Caco-2 (cell line): ENCODE data around the gene NEDD4L. TPM values are rescaled to one million over a fixed set of nuclear protein-coding genes. Genes with fewer than 3 reads are reported as not detected.

Source experiments
- BruUV-seq: library from RNA; stranded (reverse); fragments of 400-500 nt; replicated peaks from 2 replicates; lab custom pipeline; 2021; lab: Mats Ljungman, UMichigan
- CTCF ChIA-PET: fragments of 300-600 bp; sonication (Branson Sonifier 250); formaldehyde crosslinking; loops from one replicate; lab custom pipeline; 2022; ENCODE audit warnings: antibody characterized with exemption; lab: Charles Lee
- POLR2A ChIA-PET: fragments of 300-600 bp; sonication (Branson Sonifier 250); formaldehyde crosslinking; loops from one replicate; lab custom pipeline; 2022; ENCODE audit warnings: antibody characterized with exemption; lab: Charles Lee
- DNase-seq, 2 experiments: peaks; one replicate each; pipeline versions ENCODE4 v3.0.0 to v3.0.0-alpha.2; 2020 to 2022
- H3K27me3 ChIP-seq: replicated peaks from 2 replicates; pipeline ENCODE4 v1.6.0; 2011; ENCODE audit warnings: low read length; ENCODE audit not compliant: control insufficient read depth, insufficient read depth
- H3K36me3 ChIP-seq: 2 replicates; pipeline ENCODE4 v1.5.1; 2011; ENCODE audit warnings: low read length; ENCODE audit not compliant: control insufficient read depth, insufficient read depth
- H3K4me1 ChIP-seq: fragments of 250-450 bp; sonication (Bioruptor Pico); 2 replicates; pipeline ENCODE4 v1.5.1; 2020; ENCODE audit warnings: mild to moderate bottlenecking
- H3K4me3 ChIP-seq: 2 replicates; pipeline ENCODE4 v1.5.1; 2011; ENCODE audit warnings: low read depth, mild to moderate bottlenecking, control low read depth, low read length
- H3K9me3 ChIP-seq: fragments of 250-450 bp; sonication (Bioruptor Pico); 2 replicates; pipeline ENCODE4 v1.5.1; 2020; ENCODE audit warnings: mild to moderate bottlenecking, moderate library complexity
- H3K27ac Mint-ChIP-seq: one replicate; pipeline ENCODE4 v1.8.0; 2022; ENCODE audit warnings: mixed read lengths; ENCODE audit not compliant: unreplicated experiment
- H3K27me3 Mint-ChIP-seq: one replicate; pipeline ENCODE4 v1.8.0; 2022; ENCODE audit warnings: mixed read lengths; ENCODE audit not compliant: insufficient read depth, unreplicated experiment
- H3K36me3 Mint-ChIP-seq: one replicate; pipeline ENCODE4 v1.8.0; 2022; ENCODE audit warnings: mild to moderate bottlenecking, mixed read lengths; ENCODE audit not compliant: insufficient read depth, unreplicated experiment
- H3K4me1 Mint-ChIP-seq: one replicate; pipeline ENCODE4 v1.8.0; 2022; ENCODE audit warnings: low read depth, mixed read lengths; ENCODE audit not compliant: unreplicated experiment
- H3K4me3 Mint-ChIP-seq: one replicate; pipeline ENCODE4 v1.8.0; 2022; ENCODE audit warnings: mild to moderate bottlenecking, moderate library complexity, mixed read lengths; ENCODE audit not compliant: unreplicated experiment
- H3K9me3 Mint-ChIP-seq: one replicate; pipeline ENCODE4 v1.8.0; 2022; ENCODE audit warnings: mixed read lengths; ENCODE audit not compliant: unreplicated experiment
- intact Hi-C: fragments of 100-400 bp; cut with micrococcal nuclease; formaldehyde crosslinking; loops from one replicate; pipeline ENCODE4 v1.10.0; 2022; ENCODE audit not compliant: unreplicated experiment
- total RNA-seq: library from RNA; stranded (reverse); gene quantifications from 2 replicates; pipeline ENCODE4 v1.2.3, GENCODE V29; 2022
- TF ChIP-seq, protein P1 (sequence below), 2 experiments: fragments of 200-600 bp in 1 of 2; IDR thresholded peaks; 1 replicate in 1 of 2; 2 replicates in 1 of 2; pipeline versions ENCODE4 v1.5.1 to v1.8.0; 2011 to 2022; ENCODE audit warnings: antibody characterized with exemption in 1 of 2, control low read depth in 1 of 2, inconsistent platforms in 1 of 2, low read depth in 1 of 2, low read length in 1 of 2, mild to moderate bottlenecking in 1 of 2, moderate library complexity in 1 of 2; ENCODE audit not compliant: insufficient read depth in 1 of 2, severe bottlenecking in 1 of 2, unreplicated experiment in 1 of 2

Gene NEDD4L
- total RNA-seq, 1 experiment from 2014 or later: 85.4 TPM

DNA sequence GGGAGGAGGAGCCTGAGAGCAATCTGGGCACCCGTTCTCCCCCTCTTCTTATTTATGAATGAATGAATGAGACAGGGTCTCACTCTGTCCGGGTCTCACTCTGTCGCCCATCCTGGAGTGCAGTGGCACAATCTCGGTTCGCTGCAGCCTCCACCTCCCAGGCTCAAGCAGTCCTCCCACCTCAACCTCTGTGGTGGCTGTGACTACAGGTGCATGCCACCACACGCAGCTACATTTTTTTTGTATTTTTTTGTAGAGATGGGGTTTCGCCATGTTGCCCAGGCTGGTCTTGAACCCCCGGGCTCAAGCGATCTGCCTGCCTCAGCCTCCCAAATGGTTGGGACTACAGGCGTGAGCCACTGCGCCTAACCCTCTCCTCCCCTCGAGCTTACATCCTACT, 198.4 kb downstream of the NEDD4L start:
- H3K4me3 Mint-ChIP-seq: no peak overlapping the region
- H3K9me3 ChIP-seq: no peaks in the 10 kb centered on the region
- H3K9me3 Mint-ChIP-seq: no peaks in the 10 kb centered on the region
- CTCF ChIA-PET: no interaction called here
- TF ChIP-seq, protein P1, sequence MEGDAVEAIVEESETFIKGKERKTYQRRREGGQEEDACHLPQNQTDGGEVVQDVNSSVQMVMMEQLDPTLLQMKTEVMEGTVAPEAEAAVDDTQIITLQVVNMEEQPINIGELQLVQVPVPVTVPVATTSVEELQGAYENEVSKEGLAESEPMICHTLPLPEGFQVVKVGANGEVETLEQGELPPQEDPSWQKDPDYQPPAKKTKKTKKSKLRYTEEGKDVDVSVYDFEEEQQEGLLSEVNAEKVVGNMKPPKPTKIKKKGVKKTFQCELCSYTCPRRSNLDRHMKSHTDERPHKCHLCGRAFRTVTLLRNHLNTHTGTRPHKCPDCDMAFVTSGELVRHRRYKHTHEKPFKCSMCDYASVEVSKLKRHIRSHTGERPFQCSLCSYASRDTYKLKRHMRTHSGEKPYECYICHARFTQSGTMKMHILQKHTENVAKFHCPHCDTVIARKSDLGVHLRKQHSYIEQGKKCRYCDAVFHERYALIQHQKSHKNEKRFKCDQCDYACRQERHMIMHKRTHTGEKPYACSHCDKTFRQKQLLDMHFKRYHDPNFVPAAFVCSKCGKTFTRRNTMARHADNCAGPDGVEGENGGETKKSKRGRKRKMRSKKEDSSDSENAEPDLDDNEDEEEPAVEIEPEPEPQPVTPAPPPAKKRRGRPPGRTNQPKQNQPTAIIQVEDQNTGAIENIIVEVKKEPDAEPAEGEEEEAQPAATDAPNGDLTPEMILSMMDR (IDR thresholded peaks at IDR 0.05; ENCODE audit: insufficient read depth in 1 of 2, low read depth in 1 of 2, low read length in 1 of 2, severe bottlenecking in 1 of 2, unreplicated experiment in 1 of 2): no peak
- no peaks in the 10 kb centered on the region for H3K4me1 Mint-ChIP-seq
- peaks cover 4% of the 10 kb centered on the region for H3K36me3 Mint-ChIP-seq
- H3K27ac Mint-ChIP-seq: no peak overlapping the region
- H3K27me3 Mint-ChIP-seq: no peaks in the 10 kb centered on the region
- no peaks in the 10 kb centered on the region for H3K36me3 ChIP-seq
- POLR2A ChIA-PET: no interaction called here
- BruUV-seq: no TSS peak
- intact Hi-C loops: no loop called here
- H3K27me3 ChIP-seq: no peaks in the 10 kb centered on the region
- 0 out of 2 replicates have a peak, but pooled peaks cover 10% of the 10 kb centered on the region for H3K4me1 ChIP-seq
- DNase-seq: no peak
- H3K4me3 ChIP-seq: no peak overlapping the region

DNA sequence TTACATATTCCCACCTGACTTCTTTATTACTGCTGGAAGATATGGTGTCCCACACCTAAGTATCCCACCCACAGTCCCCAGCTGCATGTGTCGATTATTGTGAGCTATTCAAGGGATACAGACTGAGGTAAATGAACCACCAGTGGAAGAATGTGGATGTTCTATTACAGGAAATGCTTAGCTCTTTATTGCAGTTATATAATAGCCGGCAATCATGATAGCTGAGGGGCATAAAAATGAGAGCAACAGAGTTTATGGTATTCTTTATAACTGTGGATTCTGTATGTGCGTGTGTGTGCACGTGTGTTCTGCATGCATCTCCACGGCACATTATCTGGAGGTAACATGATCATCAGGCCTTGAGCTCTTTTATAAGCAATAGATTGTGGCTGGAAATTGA, 198.9 kb downstream of the NEDD4L start:
- TF ChIP-seq, protein P1 (IDR thresholded peaks at IDR 0.05; ENCODE audit: insufficient read depth in 1 of 2, low read depth in 1 of 2, low read length in 1 of 2, severe bottlenecking in 1 of 2, unreplicated experiment in 1 of 2): no peak

GRCh38 chr18:58243401-58243800, 199.4 kb downstream of the NEDD4L start:
- TF ChIP-seq, protein P1 (IDR thresholded peaks at IDR 0.05; ENCODE audit: insufficient read depth in 1 of 2, low read depth in 1 of 2, low read length in 1 of 2, severe bottlenecking in 1 of 2, unreplicated experiment in 1 of 2): no peak
- Mint-ChIP-seq H3K4me3 (no peak overlapping the region), H3K36me3 (peaks cover 8% of the 10 kb centered on the region), H3K27ac (no peak overlapping the region), H3K9me3 (no peaks in the 10 kb centered on the region), H3K27me3 (no peaks in the 10 kb centered on the region), H3K4me1 (no peaks in the 10 kb centered on the region)
- intact Hi-C loops: no loop called here
- no peaks in the 10 kb centered on the region for H3K27me3 ChIP-seq
- H3K4me3 ChIP-seq: no peak overlapping the region
- no peak for DNase-seq
- BruUV-seq: no TSS peak
- H3K4me1 ChIP-seq: 0 out of 2 replicates have a peak, but pooled peaks cover 10% of the 10 kb centered on the region
- ChIA-PET CTCF (no interaction called here), POLR2A (interaction anchor here (0.8 kb wide), 1 partner anchor 22 kb away, joined by 3 read pairs; no protein-coding TSS in a partner anchor)
- H3K9me3 ChIP-seq: no peaks in the 10 kb centered on the region
- no peaks in the 10 kb centered on the region for H3K36me3 ChIP-seq

More for the DNA sequence above, 198.9 kb downstream of the NEDD4L start:
- no peak overlapping the region for H3K27ac Mint-ChIP-seq
- Histone ChIP-seq H3K27me3 (no peaks in the 10 kb centered on the region), H3K9me3 (no peaks in the 10 kb centered on the region), H3K4me1 (0 out of 2 replicates have a peak, but pooled peaks cover 10% of the 10 kb centered on the region), H3K36me3 (no peaks in the 10 kb centered on the region), H3K4me3 (no peak overlapping the region)
- H3K4me1 Mint-ChIP-seq: no peaks in the 10 kb centered on the region
- H3K9me3 Mint-ChIP-seq: no peaks in the 10 kb centered on the region
- DNase-seq: no peak
- no peaks in the 10 kb centered on the region for H3K27me3 Mint-ChIP-seq
- ChIA-PET CTCF (no interaction called here), POLR2A (no interaction called here)
- H3K4me3 Mint-ChIP-seq: no peak overlapping the region
- peaks cover 8% of the 10 kb centered on the region for H3K36me3 Mint-ChIP-seq
- BruUV-seq: no TSS peak
- intact Hi-C loops: no loop called here
